SIG-M5 (cell line): ENCODE results near the gene SOX11.

Experiments used
- DNase-seq: peaks from one replicate; lab custom pipeline; 2025; lab: John Stamatoyannopoulos, UW

The SOX11 gene

DNA sequence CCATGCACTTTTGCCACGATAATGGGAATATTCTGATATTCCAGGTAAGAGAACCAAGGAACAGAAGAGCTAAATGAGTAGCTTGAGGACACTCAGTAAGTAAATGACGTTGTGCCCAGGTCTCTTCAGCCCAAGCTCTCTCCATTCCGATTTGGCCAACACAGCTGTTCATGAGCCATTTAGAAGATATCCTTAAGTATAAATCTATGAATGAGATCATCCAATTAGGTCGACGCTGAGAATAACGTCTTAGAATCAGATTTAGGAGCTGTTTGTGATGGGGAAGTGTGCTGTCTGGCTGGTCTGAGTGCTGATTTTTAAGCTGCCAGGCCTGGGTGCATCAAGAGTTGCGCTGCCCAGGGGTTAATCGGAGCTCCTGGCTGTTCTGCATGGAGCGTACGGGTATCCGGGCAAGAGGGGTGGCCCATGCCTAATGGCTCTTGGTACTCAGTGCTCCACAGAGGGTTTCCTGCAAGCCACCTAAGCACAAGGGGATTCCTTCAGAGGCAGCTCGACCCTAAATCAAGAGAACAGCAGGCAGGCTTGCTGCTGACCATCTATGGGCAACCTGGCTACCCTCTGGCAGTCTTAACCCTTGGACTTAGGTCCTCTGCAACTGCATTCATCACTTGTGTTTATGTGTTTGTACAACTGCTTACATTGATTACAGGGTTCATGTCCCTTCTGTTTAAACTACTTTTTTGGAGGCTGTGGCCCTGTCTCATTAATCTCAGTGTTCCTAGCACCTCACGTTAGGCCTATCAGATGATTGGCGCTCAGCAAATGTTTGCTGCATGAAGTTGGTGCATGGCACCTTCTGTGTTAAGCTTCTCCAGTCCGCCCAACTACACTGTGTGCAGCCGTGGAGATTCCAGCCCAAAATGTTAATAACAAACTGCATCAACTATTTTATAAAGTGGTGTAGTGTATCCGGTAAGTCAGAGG, 31.9 kb downstream of the SOX11 start:
- DNase-seq: no peak

DNA sequence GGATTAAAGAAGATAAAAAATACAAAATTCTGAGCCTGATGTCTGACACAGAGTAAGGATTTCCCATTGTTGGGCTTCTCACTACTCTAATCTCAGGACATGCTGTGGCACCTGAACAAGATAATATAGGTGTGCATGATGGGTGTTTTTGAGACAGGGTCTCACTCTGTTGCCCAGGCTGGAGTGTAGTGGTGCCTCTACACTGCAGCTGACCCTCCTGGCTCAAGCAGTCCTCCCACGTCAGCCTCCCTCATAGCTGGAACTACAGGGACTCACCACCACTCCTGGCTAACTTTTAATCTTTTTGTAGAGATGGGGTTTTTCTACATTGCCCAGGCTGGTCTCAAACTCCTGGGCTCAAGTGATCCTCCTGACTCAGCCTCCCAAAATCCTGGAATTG, 32.9 kb downstream of the SOX11 start:
- no peak for DNase-seq

DNA sequence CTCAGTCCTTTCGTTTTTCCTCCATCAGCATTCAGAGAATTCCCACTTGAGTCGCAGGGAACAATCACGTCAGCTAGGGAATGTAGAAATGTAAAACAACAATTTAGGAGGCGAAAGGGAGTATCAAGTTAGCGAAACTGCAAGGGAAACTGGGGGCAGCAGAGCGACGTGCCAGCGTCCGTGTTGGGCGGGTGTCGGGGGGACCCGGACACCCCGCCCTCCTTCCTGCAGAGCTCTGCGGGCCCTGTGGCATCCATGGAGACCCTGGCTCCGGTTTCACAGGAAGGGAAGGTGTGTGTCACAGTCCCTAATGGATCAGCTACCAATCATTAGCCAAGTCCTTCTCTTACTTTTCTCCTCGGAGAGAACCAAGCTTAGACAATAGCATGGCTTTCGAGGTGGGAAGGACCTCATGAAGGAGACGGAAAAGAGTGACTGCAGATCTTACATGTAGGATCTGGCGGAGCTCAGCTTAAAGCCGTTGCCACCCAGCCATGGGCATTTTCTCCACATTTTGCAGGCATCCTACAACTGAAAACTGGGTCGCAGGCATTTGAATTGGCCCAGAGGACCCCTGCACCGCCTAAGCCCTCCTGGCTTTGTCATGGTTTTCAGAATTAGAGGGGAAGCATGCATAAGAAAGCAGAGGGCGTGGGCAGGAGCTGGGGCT, 33.7 kb downstream of the SOX11 start:
- no peak for DNase-seq

DNA sequence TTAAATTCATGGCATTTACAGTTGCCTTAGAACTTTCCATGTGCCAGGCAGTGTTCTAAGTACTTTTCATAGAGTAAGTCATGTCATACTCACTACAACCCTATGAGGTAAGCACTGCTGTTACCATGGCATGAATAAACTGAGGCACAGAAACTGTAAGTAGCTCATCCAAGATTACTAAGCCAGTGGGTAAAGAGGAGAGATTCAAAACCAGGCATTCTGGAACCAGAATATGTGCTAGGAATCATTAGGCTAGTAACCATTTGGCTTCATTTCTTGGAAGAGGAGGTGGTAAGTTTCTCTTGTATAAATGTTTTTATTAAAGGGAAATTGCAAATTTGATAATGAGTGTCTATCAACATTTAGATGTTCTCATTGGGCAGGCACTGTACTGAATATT, 35.1 kb downstream of the SOX11 start:
- no peak for DNase-seq

DNA sequence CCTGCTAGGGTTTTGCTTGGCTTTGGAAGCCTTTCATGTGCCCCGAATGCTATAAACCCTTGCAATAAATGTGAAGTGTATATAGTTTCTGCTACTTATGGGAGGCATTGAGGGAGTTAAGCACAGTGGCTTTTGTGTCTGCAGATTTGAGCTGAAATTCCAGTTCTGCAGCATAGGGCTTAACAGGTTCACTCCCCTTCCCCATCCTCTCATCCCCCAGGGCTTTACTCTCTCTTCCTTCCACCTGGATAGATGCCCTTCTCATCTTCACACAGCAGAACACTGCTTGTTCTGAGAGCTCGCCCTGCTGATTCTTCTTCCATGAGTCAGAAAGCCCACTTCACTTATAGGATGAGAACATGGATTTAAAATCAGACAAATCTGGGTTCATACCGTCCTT, 37.2 kb downstream of the SOX11 start:
- no peak for DNase-seq

DNA sequence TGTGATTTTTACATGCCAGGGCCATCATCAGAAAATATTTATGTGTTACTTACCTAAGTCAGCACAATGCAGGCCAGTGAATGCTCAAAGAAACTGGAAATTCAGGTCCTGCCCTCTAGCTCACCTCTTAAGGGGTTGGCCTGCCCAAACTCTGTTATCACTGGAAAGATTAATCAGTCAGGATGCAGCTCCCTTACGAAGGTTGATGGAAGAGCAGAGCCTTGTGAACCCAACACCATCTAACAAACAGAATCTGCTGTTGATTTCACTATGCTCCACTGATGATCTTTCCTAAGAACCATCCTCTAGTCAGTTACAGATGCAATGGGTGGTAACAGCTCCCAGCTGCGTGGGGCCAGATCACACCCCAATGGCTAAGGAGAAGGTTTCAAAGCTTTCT, 38.2 kb downstream of the SOX11 start:
- DNase-seq: no peak

DNA sequence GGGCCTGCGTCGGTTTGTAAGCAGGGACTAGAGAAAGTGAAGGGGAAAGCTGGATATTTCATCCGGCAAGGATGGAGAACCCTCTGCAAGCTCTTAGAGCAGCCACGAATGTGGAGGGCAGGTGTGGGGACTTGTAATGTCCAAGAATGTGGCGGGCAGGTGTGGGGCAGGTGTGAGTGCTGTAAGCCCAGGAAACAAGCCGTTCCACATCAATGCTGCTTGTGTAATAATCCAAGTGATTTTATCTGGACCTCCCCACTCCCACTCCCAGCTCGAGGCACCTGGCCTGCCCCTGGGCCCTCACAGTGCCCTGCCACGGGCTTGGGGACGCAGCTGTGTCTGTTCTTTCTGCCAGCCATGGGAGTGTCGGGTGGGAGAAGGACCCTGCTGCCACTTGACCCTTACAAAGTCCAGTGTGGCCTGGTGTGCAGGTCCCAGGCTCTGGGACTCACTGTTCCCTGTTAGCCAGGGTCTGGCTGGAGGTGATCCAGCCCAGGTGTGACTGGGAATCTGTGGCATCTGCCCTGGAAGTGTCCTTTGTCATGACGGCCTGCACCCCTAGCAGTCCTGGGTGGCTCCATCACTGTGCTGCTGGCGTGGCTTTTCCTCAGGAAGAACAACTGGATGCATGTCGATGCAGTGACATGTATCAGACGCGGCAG, 42.8 kb downstream of the SOX11 start:
- DNase-seq: no peak

DNA sequence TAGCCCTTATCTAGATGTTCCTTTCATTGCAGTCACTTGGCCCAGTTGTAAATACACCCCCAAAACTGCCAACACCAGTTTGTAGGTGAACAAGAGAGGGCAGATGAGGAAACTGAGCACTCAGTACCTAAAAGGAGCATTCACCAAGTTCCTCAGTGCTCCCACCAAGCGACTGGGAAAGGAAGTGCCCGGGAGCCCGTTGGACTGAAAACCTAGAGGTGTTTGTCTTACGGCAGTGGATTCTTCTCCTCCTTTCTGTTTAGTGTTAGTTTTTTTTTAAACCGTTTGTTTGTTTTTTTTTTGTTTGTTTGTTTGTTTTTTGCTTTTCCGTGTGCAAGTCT, 43.3 kb downstream of the SOX11 start:
- DNase-seq: no peak

DNA sequence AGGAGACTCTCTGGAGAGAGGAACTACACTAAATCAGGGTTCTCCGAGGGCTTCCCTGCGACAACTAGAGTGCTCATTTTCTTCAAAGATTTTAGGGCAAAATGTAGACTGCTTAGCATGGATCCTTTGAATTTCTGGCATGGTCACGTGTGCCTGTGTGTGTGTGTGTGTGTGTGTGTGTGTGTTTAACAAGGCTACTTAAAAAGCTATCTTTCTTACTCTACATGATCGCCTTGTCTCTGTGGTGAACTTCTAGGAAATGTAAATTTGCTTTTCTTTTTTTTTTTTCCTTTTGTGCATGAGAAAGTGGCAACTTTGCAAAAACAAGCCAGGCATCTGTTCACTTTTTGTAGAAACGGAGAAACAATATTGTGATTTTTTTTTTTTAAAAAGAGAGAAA, 43.9 kb downstream of the SOX11 start:
- no peak for DNase-seq

DNA sequence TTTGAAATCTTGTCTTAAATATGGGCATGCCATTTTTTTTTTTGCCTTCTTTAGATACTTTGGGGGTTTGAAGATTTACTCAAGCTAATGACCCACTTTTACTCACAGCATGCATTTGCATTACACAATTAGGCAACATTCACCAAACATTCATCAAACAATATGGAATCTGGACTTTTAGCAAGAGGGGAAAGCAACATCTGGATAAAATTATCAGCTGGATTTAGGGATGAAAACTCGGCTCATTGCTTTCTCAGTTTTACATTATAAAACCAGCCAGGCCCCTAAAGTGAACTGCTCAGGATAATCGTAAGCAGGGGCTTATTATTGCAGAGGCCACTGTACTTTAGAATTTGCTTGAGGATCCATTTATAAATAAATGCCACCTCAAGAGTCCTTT, 44.7 kb downstream of the SOX11 start:
- DNase-seq: no peak

DNA sequence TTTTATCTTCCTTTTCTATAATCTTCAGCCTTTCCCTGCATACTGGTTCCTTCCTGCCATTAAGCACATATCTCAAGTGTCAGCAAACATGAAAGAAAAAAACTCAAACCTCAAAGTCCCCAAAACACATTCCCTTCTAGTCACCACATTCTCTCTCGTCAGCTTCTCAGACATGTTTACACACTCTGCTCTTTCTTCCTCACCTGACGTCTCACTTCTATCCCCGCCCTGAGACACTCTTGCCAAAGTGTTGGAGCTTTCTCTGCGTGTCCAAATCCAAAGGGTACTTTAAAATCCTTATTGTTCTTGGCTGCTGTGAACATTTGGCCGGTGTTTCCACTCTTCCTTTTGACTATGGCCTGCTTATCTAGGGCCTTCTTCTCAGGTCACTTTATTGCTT, 47.9 kb downstream of the SOX11 start:
- no peak for DNase-seq

DNA sequence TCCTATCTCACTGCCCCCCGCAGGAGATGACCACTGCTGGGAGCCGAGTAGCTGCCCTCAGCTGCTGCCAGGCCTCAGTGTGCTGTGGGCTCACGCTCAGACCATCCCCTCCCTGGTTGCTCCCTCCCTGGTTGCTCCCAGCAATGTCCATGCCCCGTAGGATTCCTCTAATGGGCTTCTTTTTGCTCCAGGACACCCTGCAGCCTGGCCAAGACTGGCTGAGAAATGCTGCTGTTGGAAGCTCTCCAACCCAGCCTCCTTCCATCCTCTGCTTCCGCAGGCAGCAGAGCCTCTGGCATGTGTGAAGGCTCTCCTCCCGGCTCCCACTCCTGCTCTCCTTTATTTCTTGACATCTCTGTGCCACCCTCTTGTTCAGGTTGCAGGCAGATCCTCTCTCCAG, 48.6 kb downstream of the SOX11 start:
- no peak for DNase-seq

DNA sequence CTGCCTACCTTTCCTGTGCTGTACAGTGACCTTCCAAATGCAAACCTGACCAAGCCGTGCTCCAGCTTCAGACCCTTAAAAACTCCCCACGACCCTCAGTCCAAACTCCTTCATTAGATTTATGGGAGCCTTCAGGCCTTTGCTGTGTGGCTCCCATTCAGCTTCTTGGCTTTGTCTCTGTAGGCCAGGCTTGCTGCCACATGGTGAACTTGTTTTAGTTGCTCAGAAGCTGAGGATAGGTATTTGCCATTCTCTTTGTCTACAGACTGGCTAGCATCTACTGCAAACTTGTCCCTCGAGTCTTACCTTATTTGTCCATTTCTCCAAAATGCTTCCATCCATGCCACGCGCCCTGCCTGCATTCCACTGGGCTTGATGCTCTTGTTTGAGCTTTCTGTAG, 49.1 kb downstream of the SOX11 start:
- DNase-seq: no peak

DNA sequence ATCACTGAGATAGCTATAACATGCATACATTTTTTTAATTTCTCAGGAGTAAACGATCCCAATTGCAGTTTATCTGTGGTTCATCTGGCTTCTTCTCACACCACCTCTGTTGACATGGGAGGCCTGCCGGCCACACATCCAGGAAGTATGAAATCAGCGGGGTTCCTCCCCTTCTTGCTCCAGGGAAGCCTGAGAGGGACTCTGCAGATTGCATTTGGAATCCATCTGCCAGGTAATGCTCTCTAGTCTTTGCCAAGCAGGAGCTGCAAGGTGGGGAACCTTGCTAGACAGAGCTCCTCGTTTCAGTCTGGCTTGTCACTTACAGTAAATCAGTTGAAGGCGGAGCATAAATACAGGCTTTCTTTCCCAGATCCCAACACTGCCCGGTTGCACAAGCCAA, 49.9 kb downstream of the SOX11 start:
- no peak for DNase-seq

DNA sequence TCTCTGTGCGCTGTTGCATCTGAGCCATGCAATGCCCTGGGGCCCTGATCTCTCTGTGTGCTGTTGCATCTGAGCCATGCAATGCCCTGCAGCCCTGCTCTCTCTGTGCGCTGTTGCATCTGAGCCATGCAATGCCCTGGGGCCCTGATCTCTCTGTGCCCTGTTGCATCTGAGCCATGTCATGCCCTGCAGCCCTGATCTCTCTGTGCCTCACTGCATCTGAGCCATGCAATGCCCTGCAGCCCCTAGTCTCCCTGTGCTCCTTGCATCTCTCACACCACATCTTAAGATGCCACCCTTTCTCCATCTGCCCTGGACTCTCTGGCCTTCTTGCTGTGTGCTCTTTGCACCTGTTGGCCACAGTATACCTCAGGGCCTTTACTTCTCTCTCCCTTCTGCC, 56.2 kb downstream of the SOX11 start:
- DNase-seq: no peak

DNA sequence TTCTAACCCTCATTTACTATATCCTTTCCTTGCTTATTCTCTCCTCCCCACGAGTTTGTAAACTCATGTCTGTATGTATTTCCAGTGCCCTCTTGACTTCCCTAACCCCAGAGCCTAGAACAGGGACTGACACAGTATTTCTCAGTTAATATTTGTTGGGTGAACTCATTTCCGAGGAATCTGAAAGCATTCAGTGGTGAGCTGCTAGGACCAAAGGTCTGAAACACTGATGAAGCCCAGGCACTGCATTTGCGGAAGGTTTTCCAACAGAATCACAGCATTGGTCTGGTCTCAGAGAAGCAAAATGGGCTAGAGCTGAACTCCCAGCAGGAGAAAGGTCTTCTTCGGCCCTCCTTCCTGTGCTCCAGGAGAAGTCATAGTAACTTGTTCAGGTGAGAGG, 56.8 kb downstream of the SOX11 start:
- DNase-seq: no peak

DNA sequence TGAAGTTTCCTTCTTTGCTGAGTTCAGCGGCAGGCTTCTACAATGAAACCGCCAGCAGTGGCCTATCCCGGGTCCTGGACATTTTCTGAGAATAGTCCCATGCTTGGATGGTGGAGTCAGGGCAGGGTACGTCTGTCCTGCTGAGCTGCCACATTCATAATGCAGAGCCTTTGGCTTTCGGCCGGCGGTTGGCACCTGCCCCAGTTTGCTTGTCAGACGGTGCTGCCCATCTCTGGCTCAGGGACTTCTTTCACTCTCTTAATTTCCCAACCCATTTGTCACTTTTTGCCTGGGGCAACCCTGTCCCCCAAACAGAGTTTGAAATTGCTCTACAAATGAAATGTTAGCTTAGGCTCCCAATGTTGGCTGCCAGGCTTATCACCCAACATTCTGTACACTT, 57.2 kb downstream of the SOX11 start:
- DNase-seq: no peak
